ENCODE results near the gene LZTR1.

- TF ChIP-seq, protein P1, sequence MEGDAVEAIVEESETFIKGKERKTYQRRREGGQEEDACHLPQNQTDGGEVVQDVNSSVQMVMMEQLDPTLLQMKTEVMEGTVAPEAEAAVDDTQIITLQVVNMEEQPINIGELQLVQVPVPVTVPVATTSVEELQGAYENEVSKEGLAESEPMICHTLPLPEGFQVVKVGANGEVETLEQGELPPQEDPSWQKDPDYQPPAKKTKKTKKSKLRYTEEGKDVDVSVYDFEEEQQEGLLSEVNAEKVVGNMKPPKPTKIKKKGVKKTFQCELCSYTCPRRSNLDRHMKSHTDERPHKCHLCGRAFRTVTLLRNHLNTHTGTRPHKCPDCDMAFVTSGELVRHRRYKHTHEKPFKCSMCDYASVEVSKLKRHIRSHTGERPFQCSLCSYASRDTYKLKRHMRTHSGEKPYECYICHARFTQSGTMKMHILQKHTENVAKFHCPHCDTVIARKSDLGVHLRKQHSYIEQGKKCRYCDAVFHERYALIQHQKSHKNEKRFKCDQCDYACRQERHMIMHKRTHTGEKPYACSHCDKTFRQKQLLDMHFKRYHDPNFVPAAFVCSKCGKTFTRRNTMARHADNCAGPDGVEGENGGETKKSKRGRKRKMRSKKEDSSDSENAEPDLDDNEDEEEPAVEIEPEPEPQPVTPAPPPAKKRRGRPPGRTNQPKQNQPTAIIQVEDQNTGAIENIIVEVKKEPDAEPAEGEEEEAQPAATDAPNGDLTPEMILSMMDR (IDR thresholded peaks at IDR 0.05), result no peak
- TF ChIP-seq EP300 (IDR thresholded peaks at IDR 0.05), result no peak
These were observed 51.0 kb downstream of the LZTR1 start for GRCh38 chr22:21032868-21033688.
